CMK (cell line): ENCODE data around the gene PAQR5.
"Not testable (repeated sequence)": the region's sequence is repeated elsewhere in the genome, so short reads cannot be mapped to it uniquely, and the experiment has no call there.

Source experiments
- DNase-seq: peaks from one replicate; pipeline ENCODE4 v3.0.0-alpha.2; 2010; ENCODE audit warnings: low read depth

The PAQR5 gene

GRCh38 chr15:69357773-69358771, 59.4 kb downstream of the PAQR5 start:
- DNase-seq: no peak

DNA sequence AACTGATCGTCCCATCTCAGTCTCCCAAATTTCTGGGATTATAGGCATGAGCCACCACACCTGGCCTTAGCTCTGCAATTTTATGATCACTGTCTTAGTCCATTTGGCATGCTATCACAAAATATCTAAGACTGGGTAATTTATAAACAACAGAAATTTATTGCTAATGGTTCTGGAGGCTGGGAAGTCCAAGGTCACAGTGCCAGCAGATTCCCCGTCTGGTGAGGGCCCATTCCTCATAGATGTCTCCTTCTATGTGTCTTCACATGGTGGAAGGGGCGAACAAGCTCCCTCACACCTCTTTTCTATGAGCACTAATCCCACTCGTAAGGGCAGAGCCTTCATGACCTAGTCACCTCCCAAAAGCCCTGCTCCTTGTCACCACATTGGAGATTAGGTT, 60.1 kb downstream of the PAQR5 start:
- DNase-seq: no peak

DNA sequence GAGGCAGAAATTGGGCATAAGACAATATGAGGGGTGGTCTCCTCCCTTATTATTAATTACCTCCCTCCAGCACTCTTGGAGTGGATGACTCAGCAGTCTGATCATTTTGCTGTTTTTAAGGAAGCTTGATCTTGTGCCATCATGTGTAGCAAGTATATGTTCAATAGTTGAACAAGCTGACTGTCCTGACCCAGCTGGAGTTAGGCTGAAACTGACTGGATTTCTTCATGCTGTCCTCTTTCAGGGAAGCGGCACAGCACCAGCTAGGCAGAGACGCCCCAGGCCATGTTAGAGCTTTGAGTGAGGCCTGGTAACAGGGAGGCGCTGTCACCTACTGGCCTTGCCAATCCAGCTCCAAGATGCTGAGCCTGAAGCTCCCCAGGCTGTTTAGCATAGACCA, 61.0 kb downstream of the PAQR5 start:
- DNase-seq: no peak

GRCh38 chr15:69360642-69361041, 61.9 kb downstream of the PAQR5 start:
- no peak for DNase-seq

DNA sequence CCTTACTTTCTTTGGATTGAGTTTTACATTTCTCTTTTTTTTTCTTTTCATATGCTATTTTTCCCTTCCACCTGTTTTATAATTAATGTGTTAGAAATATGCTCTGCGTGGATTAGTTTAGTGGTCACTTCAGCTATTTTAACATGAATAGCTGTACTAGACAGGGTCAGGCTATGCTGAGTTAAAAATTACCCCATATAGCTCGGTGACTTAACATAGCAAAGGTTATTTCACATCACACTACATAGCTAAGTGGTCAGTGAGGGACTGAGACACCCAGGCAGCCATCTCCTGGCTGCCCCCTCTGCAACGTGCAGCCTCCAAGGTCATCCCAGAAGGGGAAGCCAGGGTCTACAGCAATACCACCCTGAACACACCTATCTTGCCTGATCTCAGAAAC, 68.5 kb downstream of the PAQR5 start:
- DNase-seq: no peak

- DNase-seq: no peak
Observed at GRCh38 chr15:69369631-69370030, 70.9 kb downstream of the PAQR5 start.

GRCh38 chr15:69373406-69373805, 74.7 kb downstream of the PAQR5 start:
- DNase-seq: no peak

DNA sequence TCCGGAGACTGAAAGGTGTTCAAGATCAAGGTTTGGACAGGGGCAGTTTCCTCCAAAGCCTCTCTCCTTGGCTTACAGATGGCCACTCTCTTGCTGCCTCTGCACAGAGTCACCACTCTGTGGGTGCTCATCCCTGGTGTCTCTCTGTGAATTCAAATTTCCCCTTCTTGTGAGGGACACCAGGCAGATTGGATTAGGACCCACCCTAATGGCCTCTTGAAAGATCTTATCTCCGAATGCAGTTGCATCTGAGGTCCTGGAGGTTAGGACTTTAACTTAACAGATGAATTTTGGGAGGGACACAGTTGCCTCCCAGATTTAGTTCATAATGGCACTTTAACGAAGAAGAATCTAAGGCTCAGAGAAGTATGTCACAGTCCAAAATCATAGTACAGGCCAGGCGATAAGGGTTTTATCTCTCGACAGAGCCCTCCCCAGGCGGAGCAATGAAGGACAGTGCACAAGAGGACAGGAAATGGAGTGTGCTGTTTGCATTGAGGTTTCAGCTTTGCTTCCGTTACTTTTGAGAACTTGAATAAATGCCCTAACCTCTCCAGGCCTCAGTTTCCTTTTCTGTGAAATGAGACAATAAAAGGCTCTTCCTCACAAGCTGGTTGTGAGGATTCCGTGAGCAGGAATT, 76.6 kb downstream of the PAQR5 start:
- DNase-seq: no peak

GRCh38 chr15:69377216-69377970, 78.7 kb downstream of the PAQR5 start:
- DNase-seq: no peak

GRCh38 chr15:69380100-69380725, 81.5 kb downstream of the PAQR5 start:
- no peak for DNase-seq

DNA sequence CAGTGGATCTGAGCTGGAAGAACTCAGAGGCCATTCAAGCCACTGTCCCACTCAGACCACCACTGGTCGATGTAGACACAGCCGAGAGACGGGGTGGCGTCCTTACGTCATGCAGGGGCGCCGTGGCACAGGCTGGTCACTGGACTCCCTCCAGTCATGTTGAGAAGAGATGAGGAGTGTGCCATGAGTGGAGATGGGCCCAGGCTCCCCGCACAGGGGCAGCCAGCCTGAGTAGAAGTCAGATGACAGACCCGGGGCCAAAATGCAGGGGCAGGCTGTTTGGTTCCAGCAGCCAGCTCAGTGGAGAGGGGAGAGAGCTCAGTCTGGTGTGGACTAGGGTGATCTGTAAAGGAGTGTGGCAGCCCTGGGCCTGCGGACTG, 82.0 kb downstream of the PAQR5 start:
- no peak for DNase-seq

DNA sequence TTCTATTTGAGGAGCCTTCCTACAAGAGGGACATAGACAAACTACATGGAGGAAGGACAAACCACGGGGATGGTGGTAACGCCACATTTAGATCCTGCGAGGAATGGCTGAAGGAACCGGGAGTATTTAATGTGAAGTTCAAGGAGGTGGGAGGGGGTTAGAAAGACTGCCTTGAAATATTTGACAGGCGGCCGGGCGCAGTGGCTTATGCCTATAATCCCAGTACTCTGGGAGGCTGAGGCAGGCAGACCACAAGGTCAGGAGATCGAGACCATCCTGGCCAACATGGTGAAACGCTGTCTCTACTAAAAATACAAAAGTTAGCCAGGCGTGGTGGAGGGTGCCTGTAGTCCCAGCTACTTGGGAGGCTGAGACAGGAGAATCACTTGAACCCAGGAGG, 83.5 kb downstream of the PAQR5 start:
- not testable (repeated sequence) for DNase-seq

DNA sequence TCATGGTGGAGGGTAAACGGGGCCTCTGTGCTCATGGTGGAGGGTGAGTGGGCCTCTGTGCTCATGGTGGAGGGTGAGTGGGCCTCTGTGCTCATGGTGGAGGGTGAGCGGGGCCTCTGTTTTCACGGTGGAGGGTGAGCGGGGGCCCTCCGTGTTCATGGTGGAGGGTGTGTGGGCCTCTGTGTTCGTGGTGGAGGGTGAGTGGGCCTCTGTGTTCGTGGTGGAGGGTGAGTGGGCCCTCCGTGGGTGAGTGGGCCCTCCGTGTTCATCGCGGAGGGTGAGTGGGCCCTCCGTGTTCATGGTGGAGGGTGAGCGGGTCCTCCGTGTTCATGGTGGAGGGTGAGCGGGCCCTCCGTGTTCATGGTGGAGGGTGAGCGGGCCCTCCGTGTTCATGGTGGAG, 85.4 kb downstream of the PAQR5 start:
- DNase-seq: not testable (repeated sequence)

DNA sequence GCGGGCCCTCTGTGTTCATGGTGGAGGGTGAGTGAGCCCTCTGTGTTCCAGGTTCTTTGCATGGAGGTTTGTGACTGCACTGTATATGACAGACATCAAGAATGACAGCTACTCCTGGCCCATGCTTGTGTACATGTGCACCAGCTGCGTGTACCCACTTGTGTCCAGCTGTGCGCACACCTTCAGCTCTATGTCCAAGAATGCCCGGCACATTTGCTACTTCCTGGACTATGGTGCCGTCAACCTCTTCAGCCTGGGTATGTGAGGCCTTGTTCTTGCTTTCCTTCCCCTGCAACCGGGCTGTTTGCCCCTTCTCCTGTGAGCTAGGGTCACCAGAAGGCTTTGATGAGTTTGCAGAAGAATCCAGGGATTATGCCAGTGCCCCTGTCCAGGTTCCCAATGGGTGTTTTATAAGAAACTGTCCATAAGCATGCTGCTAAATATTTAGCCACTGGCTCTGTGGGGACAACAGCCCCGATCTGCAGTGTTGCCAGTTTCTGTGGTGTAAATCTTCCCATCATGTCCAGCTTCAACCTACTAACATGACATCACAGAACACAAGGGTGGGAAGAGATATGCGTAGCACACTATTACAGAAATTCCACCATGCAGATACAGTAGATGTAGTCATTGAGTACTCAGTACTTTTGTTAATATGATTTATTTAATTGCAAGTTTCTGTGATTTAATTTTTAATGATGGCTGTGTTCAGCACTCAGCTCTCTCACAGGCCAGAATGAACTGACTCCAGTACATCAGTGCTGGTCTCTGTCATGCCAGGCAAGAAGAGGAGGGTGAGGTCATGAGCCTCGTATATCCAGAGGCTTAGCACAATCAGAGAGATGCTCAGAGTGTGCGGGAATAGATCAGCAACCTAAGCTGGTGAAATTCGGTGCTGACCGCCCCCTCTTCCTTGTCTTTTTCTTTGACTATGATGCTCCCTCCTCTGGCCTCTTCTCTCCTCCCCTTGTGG, 86.2 kb downstream of the PAQR5 start:
- no peak for DNase-seq

GRCh38 chr15:69385831-69386230, 87.1 kb downstream of the PAQR5 start:
- DNase-seq: no peak

- DNase-seq: no peak
Observed at GRCh38 chr15:69386284-69386683, 87.6 kb downstream of the PAQR5 start.

DNA sequence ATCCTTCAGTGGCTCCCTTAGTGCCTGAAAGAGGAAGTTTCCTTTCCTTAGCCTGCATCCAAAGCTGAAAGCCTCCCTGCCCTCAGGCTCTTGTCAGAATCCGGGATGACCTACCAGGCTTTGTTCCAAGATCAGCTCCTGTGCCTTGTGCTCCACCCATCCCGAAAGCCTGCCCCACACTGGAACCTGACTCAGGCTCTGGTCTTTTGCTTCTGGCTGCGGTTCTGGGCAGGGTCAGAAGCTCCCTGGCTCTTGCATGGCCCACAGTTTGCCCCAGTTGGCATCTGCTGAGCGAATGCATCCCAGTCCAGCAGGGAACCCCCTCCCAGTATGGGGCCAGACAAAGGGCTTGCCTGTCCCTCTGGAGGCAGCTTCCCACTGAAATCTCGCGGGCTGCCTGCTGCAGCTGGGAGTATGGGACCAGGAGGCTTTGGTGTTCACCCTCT, 89.6 kb downstream of the PAQR5 start:
- no peak for DNase-seq

DNA sequence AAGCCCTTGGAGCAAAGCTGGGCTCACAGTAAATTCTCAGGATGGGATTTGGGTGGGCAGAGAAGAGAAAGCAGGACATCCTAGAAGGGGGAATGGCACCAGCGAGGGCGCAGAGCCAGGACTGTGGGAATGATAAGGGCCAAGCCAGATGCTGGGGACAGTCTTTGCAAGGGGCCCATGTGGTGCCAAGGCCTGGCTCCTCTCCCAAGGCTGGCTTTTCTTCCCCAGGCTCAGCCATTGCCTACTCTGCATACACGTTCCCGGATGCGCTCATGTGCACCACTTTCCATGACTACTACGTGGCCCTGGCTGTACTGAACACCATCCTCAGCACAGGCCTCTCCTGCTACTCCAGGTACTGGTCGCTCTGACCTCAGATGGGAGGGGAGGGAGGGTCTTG, 90.7 kb downstream of the PAQR5 start:
- DNase-seq: no peak

GRCh38 chr15:69390575-69390974, 91.9 kb downstream of the PAQR5 start:
- no peak for DNase-seq

GRCh38 chr15:69391046-69391757, 92.5 kb downstream of the PAQR5 start:
- no peak for DNase-seq
